Measurements from ENCODE around the gene TBC1D12. TPM values are rescaled to one million over a fixed set of nuclear protein-coding genes. Genes with fewer than 3 reads are reported as not detected.
"Not testable (repeated sequence)": the region's sequence is repeated elsewhere in the genome, so short reads cannot be mapped to it uniquely, and the experiment has no call there.

The TBC1D12 gene
- total RNA-seq, 4 donors from 2014 or later = 30.0 to 36.0 (median 32.9) TPM

- TF ChIP-seq EP300 (IDR thresholded peaks at IDR 0.05) (no peak), POLR2A (IDR thresholded peaks at IDR 0.05) (no peak)
- H3K9me3 ChIP-seq = no peaks in the 10 kb centered on the region
- WGBS, 2 donors = 1% methylated on average over 25 of the region's 25 CpGs
- H3K36me3 ChIP-seq = no peaks in the 10 kb centered on the region
- H3K4me1 ChIP-seq = peaks cover 0 to 23% (median 6%) of the 10 kb centered on the region in 4 donors
- no peaks in the 10 kb centered on the region for H3K27me3 ChIP-seq
- peak overlapping the region; percentile 55 to 98 (median 88) for H3K4me3 ChIP-seq
- H3K27ac ChIP-seq = peak overlapping the region in 2 of 4 donors; percentile 57 to 81
- DNase-seq (ENCODE audit: low spot score in 2 of 2) = no peak
Measured at GRCh38 chr10:94546049-94546900, 143.9 kb downstream of the TBC1D12 start.

GRCh38 chr10:94546901-94547185, 144.5 kb downstream of the TBC1D12 start:
- H3K4me1 ChIP-seq = peaks cover 0 to 23% (median 6%) of the 10 kb centered on the region in 4 donors
- WGBS, 2 donors = 33 to 47% methylated on average over 1 of the region's 1 CpG
- TF ChIP-seq EP300 (IDR thresholded peaks at IDR 0.05) (no peak), POLR2A (IDR thresholded peaks at IDR 0.05) (no peak), CTCF (IDR thresholded peaks at IDR 0.05) (no peak)
- H3K27ac ChIP-seq = no peak overlapping the region
- no peak overlapping the region for H3K4me3 ChIP-seq
- no peaks in the 10 kb centered on the region for H3K36me3 ChIP-seq
- no peaks in the 10 kb centered on the region for H3K9me3 ChIP-seq
- H3K27me3 ChIP-seq = no peaks in the 10 kb centered on the region
- no peak for DNase-seq (ENCODE audit: low spot score in 2 of 2)

- no peaks in the 10 kb centered on the region for H3K27me3 ChIP-seq
- H3K9me3 ChIP-seq = no peaks in the 10 kb centered on the region
- no peaks in the 10 kb centered on the region for H3K36me3 ChIP-seq
- no peak overlapping the region for H3K27ac ChIP-seq
- TF ChIP-seq EP300 (IDR thresholded peaks at IDR 0.05) (no peak), POLR2A (IDR thresholded peaks at IDR 0.05) (no peak), CTCF (IDR thresholded peaks at IDR 0.05) (no peak)
- no peak overlapping the region for H3K4me3 ChIP-seq
- DNase-seq (ENCODE audit: low spot score in 2 of 2) = no peak
- peaks cover 0 to 21% (median 6%) of the 10 kb centered on the region in 4 donors for H3K4me1 ChIP-seq
Measured at GRCh38 chr10:94549221-94549620, 146.9 kb downstream of the TBC1D12 start.

GRCh38 chr10:94567714-94568307, 165.5 kb downstream of the TBC1D12 start:
- H3K4me1 ChIP-seq; H3K27me3 ChIP-seq; H3K36me3 ChIP-seq; H3K27ac ChIP-seq; DNase-seq (ENCODE audit: low spot score in 2 of 2); H3K9me3 ChIP-seq; H3K4me3 ChIP-seq: not testable (repeated sequence)
- 90 to 91% methylated on average over 13 of the region's 13 CpGs for WGBS, 2 donors

GRCh38 chr10:94571081-94571480, 168.7 kb downstream of the TBC1D12 start:
- peaks cover 0 to 4% (median 0%) of the 10 kb centered on the region in 3 donors for H3K36me3 ChIP-seq
- H3K27me3 ChIP-seq = no peaks in the 10 kb centered on the region
- H3K27ac ChIP-seq = no peak overlapping the region
- TF ChIP-seq CTCF (IDR thresholded peaks at IDR 0.05) = no peak
- TF ChIP-seq POLR2A (IDR thresholded peaks at IDR 0.05) = no peak
- no peak overlapping the region for H3K4me3 ChIP-seq
- DNase-seq (ENCODE audit: low spot score in 2 of 2) = no peak
- H3K4me1 ChIP-seq = no peaks in the 10 kb centered on the region
- no peaks in the 10 kb centered on the region for H3K9me3 ChIP-seq

- DNase-seq (ENCODE audit: low spot score in 2 of 2) = no peak
- Histone ChIP-seq H3K4me3 (no peak overlapping the region), H3K36me3 (peaks cover 0 to 4% (median 0%) of the 10 kb centered on the region in 3 donors), H3K9me3 (no peaks in the 10 kb centered on the region), H3K27ac (no peak overlapping the region), H3K4me1 (no peaks in the 10 kb centered on the region), H3K27me3 (no peaks in the 10 kb centered on the region)
- TF ChIP-seq POLR2A (IDR thresholded peaks at IDR 0.05) (no peak), CTCF (IDR thresholded peaks at IDR 0.05) (no peak), EP300 (IDR thresholded peaks at IDR 0.05) (no peak)
- 92 to 93% methylated on average over 3 of the region's 3 CpGs for WGBS, 2 donors
Measured at GRCh38 chr10:94571528-94571927, 169.2 kb downstream of the TBC1D12 start.
